ENCODE data around the gene TPD52L1.

Gene TPD52L1

GRCh38 chr6:125285353-125285752, 131.8 kb downstream of the TPD52L1 start:
- no peak for DNase-seq (ENCODE audit: low read depth)
- H3K4me3 ChIP-seq (ENCODE audit: control insufficient read depth, low read depth, low read length), result no peak overlapping the region
- TF ChIP-seq CTCF (IDR thresholded peaks at IDR 0.05; ENCODE audit: control insufficient read depth, insufficient read depth, low read depth, low read length, missing control alignments), result no peak

GRCh38 chr6:125285936-125286335, 132.4 kb downstream of the TPD52L1 start:
- TF ChIP-seq CTCF (IDR thresholded peaks at IDR 0.05; ENCODE audit: control insufficient read depth, insufficient read depth, low read depth, low read length, missing control alignments), result no peak
- DNase-seq (ENCODE audit: low read depth), result no peak
- no peak overlapping the region for H3K4me3 ChIP-seq (ENCODE audit: control insufficient read depth, low read depth, low read length)

GRCh38 chr6:125287718-125288117, 134.1 kb downstream of the TPD52L1 start:
- no peak for TF ChIP-seq CTCF (IDR thresholded peaks at IDR 0.05; ENCODE audit: control insufficient read depth, insufficient read depth, low read depth, low read length, missing control alignments)
- no peak for DNase-seq (ENCODE audit: low read depth)

GRCh38 chr6:125293587-125293986, 140.0 kb downstream of the TPD52L1 start:
- no peak overlapping the region for H3K4me3 ChIP-seq (ENCODE audit: control insufficient read depth, low read depth, low read length)
- no peak for TF ChIP-seq CTCF (IDR thresholded peaks at IDR 0.05; ENCODE audit: control insufficient read depth, insufficient read depth, low read depth, low read length, missing control alignments)
- DNase-seq (ENCODE audit: low read depth), result no peak

More at GRCh38 chr6:125287718-125288117, 134.1 kb downstream of the TPD52L1 start:
- H3K4me3 ChIP-seq (ENCODE audit: control insufficient read depth, low read depth, low read length), result no peak overlapping the region

- TF ChIP-seq CTCF (IDR thresholded peaks at IDR 0.05; ENCODE audit: control insufficient read depth, insufficient read depth, low read depth, low read length, missing control alignments), result no peak
- H3K4me3 ChIP-seq (ENCODE audit: control insufficient read depth, low read depth, low read length), result no peak overlapping the region
- DNase-seq (ENCODE audit: low read depth), result no peak
Observed at GRCh38 chr6:125294036-125294435, 140.5 kb downstream of the TPD52L1 start.

GRCh38 chr6:125294925-125295324, 141.4 kb downstream of the TPD52L1 start:
- DNase-seq (ENCODE audit: low read depth), result no peak
- TF ChIP-seq CTCF (IDR thresholded peaks at IDR 0.05; ENCODE audit: control insufficient read depth, insufficient read depth, low read depth, low read length, missing control alignments), result no peak
- H3K4me3 ChIP-seq (ENCODE audit: control insufficient read depth, low read depth, low read length), result no peak overlapping the region

- no peak for DNase-seq (ENCODE audit: low read depth)
- no peak for TF ChIP-seq CTCF (IDR thresholded peaks at IDR 0.05; ENCODE audit: control insufficient read depth, insufficient read depth, low read depth, low read length, missing control alignments)
Observed at GRCh38 chr6:125296471-125296870, 142.9 kb downstream of the TPD52L1 start.

More at GRCh38 chr6:125296471-125296870, 142.9 kb downstream of the TPD52L1 start:
- no peak overlapping the region for H3K4me3 ChIP-seq (ENCODE audit: control insufficient read depth, low read depth, low read length)

Measured in AG09309 (cell line).